GM04503 (cell line): ENCODE measurements around the gene TBCC.
"Not testable (repeated sequence)": the region's sequence is repeated elsewhere in the genome, so short reads cannot be mapped to it uniquely, and the experiment has no call there.

ENCODE experiments used
- DNase-seq: peaks from one replicate; pipeline ENCODE4 v3.0.0-alpha.2; 2012; ENCODE audit warnings: low read depth

TBCC gene, protein sequence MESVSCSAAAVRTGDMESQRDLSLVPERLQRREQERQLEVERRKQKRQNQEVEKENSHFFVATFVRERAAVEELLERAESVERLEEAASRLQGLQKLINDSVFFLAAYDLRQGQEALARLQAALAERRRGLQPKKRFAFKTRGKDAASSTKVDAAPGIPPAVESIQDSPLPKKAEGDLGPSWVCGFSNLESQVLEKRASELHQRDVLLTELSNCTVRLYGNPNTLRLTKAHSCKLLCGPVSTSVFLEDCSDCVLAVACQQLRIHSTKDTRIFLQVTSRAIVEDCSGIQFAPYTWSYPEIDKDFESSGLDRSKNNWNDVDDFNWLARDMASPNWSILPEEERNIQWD

DNA sequence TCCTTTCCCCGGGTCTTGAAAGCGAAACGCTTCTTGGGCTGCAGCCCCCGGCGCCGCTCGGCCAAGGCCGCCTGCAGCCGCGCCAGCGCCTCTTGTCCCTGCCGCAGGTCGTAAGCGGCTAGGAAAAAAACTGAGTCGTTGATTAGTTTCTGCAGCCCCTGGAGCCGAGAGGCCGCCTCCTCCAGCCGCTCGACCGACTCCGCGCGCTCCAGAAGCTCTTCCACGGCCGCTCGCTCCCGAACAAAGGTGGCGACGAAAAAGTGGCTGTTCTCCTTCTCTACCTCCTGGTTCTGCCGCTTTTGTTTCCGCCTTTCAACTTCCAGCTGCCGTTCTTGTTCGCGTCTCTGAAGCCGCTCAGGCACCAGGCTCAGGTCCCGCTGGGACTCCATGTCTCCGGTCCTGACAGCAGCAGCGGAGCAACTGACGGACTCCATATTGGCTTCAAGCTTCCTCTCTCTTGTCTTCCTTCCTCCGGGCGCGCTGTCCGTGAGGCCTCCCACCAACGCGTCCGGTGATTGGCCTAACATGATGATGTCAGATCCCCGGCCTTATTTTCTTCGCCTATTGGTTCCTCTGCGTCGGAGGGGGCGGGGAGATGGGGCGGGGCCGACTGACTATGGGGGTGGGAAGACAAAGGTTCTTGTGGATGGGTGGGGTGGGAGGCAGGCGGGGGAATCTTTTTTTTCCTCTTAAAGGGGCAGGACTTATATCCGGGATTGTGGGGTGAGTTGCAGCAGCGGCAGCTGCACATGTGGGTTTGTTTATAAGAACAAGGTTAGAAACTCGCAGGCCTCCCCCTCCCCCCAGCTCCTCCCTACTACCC, at the start of gene TBCC:
TBCC (minus strand) TSS at position 464 of the 823 bp plus-strand sequence; CDS start at position 434, 30 bp downstream.
- DNase-seq, result peak; percentile 91

DNA sequence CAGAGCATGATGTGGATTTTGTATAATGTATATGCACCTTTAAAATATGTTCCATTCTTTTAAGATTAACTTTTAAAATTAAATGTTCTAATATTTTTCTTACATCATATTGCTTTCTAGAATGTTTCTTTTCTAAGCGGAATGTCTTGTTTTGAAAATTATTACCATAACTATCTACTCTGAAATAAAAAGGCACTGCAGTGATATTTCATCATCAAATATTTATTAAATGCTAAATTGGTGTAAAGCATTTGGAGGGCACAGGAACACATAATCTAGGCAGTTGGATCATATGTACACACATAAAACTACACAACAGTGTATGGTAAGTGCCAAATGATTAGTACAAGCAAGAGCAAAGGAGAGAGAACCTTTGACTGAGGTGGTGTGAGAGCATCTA, 49.7 kb upstream of the TBCC start:
- DNase-seq, result no peak

DNA sequence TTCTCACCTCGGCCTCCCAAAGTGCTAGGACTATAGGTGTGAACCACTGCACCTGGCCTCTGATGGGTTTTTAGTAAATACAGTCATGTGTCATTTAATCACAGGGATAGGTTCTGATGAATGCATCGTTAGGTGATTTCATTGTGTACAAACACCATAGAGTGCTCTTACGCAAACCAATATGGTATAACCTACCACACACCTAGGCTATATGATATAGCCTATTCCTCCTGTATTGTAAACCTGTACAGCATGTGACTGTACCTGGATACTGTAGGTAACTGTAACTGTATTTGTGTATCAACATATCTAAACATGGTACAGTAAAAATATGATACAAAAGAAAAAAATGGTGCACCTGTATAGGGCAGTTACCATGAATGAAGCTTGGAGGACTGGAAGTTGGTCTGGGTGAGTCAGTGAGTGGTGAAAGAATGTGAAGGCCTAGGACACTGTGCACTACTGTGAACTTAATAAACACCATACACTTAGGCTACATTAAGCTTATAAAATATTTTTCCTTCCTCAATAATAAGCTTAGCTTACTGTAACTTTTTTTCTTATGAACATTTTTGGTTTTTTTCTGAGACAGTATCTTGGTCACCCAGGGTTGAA, 45.9 kb upstream of the TBCC start:
- DNase-seq, result no peak

DNA sequence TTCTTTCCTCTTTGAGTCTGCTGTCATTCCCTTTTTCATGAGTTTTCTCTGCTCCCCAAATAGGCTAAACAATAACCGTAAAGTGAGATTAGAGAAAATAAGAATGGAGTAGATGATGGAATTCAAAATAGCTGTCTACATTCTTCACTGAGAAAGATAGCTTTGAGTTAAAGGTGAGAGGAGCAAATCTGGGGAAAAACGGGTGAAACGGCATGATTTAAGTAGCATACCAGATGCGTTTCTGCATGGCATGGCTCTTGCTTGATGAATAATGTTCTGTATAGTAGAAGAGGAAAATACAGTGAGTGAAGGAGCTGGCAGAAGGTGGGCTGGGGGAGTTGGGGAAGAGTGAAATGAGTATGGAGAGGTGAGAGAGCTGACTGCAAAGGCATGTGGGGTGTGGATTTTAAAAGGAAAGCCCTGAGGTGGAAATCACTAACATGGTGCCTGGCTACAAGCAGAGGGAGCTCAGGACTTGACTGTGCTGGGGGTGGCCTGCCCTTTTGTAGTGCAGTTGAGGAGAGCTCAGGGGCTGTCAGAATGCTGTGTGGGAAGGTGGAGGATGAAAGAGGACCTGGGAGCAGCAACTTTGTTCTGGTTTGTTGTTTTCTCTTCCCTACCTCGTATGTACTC, 44.8 kb upstream of the TBCC start:
- no peak for DNase-seq

DNA sequence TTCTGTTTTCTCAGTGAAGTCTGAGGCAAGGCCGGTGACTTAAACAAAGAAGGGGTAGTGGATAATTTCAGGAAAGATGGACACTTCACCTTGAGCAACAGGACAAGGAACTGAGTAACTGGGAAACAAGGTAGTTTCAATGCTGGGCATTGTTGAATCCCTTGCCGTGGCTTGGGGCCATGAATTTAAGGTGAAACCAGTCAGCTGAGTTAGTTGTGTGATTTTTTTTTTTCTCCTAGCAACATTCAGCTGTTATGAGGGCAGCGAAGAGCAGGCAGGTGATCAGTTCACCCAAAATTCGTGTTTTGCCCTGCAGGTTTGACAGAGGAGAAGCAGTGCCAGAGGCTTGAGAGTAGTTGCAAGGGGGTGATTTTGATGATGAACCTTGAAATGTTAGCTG, 42.8 kb upstream of the TBCC start:
- no peak for DNase-seq

DNA sequence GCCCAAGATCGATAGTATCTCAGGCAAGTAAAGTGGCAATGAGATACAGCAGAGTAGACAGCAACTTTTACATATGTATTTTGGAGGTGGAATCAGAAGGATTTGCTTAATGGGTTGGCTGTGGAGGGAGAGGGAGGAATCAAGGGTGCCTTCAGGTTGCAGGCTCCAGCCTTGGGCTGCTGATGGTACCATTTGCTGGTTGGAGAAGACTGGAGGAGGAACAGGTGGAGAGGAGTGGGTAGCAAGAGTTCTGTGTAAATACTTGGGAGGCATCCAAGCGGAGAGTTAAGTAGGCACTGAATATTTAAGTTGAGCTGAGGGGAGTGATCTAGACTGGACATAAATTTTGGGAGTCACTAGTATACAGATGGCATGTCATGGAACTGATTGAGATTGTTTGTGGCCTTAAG, 41.2 kb upstream of the TBCC start:
- no peak for DNase-seq

DNA sequence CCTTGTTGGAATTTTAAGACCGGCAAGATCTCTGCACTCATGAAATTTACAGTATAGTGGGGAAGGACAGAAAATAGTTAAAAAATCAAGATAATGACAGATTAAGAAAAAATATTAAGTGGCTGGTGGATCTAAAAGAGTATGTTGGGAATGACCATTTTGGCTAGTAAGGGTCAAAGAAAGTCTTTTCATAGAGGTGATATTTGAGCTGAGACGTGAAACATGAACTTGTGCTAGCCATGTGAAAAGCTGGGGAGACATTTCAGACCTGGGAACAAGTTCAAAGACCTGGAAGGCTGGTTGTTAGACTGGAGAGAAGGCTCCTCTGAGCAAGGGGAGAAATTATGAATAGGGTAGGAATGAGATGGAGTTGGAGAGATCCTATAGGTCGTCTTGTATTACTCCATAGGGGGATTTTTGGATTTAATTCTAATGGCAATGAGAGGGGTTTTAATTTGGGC, 40.7 kb upstream of the TBCC start:
- no peak for DNase-seq

DNA sequence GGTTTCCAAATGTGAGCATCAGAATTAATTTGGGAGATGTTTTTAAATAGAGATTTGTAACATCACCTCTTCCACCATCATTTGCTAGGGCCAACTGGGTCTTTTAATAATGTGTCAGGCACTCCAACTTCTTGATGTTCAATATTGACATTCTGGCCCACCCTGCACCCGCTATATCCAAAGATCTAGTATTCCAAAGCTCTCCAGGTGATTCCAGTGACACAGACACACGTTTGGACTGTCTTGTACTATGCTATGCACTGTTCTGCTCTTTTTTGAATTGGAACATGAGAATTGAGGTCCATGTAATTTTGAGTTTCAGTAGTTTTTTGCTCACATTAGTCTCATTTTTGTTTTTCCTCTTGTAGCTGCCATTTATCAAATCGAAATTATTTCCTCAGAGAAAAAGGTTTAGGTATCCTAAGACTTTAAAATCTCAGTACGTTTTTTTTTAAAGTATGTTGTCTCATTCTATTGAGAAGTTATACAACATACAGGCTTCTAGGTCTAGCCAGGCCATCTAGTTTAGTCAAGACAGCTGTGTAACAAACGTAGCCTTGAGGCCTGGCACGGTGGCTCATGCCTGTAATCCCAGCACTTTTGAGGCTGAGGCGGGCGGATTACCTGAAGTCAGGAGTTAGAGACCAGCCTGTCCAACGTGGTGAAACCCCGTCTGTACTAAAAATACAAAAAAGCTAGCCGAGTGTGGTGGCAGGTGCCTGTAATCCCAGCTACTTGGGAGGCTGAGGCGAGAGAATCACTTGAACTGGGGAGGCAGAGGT, 39.0 kb upstream of the TBCC start:
- DNase-seq, result no peak

DNA sequence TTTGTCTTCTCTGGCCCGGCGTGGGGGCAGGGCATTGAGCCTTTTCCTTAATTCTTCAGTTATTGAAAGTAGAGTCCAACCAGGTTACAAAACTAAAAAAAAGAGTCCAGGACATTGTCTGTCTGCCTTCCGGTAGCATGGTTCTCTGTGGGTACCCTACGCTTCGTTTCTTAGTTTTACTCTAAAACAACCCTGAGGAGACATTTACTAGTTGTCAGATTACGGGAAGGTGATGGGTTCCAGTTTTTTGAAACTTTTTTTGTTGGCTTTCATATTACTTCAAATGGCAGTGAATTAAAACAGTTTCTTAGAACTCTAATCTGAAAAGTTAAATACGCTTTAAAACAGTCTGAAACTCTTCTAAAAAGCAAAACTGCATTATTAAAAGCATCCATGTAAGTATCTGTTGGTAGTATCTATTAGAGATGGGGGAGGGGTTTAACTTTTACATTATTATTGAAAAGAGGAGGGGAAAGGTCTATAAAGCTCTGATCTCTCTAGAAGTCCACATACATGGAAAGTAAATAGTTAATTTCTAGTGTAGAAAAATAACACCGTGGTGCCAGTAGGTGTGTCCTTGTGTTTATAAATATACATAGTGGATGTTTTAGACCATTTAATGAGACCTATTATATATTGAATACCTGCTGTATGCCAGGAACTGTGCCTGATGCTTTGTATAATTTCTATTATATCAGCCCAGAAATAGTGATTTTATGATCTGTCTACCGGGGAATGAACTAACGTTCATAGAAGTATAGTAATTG, 38.2 kb upstream of the TBCC start:
- DNase-seq, result no peak

DNA sequence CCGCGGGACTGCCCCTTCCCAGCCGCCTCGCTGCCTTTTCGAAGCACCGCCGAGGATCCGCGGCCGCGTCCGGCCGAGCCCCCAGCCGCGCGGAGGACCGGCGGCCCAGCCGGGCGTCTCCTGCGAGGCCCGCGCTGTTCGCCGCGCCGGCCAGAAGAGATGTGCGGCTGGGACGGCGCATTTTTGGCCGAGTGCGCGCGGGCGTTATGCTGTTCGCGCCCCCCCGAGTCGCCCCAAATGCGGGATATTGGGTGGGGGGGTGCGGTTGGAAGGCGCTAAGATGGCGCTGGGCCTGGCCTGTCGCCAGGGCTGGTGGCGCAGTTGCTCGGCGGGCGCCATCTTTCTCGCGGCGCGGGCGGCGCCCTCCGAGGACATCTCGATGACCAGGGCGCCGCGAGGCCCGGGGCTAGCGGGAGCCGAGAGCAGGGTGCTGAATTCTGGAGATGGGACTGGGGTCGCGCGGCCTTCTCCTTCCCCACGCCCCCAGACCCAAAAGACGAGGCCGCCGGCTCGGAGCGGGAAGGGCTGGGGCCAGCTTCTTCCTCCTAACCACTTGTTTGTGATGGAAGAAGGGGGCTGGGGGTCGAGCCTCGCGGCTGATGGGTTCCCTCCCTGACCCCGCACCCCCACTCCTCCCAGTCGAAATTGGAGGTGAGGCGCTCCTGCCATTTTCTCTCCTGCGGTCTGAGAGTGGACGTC, 37.4 kb upstream of the TBCC start:
- DNase-seq, result no peak

DNA sequence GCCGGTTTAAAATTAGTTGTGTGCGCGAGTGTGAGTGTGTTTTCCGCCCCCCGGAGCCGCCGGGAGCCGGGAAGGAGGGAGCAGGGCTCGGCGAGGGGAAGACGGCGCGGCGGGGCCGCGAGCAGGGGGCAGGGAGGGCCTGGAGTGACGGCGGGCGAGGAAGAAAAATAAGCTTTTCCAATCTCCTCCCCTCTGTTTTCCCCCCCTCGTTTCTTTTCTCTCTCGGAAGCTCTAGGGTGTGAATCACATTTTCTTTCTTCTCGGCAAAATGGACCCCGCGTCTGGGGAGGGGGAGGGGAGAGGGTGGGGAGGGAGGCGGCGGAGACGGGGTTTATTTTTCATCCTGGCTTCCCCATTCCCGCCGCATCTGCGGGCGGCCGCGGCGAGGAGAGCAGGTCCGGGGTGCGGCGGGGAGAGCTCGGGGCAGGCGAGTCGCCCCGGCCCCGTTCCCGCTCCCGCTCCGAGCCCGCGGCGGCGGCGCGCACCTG, 36.8 kb upstream of the TBCC start:
- DNase-seq, result peak; percentile 54

DNA sequence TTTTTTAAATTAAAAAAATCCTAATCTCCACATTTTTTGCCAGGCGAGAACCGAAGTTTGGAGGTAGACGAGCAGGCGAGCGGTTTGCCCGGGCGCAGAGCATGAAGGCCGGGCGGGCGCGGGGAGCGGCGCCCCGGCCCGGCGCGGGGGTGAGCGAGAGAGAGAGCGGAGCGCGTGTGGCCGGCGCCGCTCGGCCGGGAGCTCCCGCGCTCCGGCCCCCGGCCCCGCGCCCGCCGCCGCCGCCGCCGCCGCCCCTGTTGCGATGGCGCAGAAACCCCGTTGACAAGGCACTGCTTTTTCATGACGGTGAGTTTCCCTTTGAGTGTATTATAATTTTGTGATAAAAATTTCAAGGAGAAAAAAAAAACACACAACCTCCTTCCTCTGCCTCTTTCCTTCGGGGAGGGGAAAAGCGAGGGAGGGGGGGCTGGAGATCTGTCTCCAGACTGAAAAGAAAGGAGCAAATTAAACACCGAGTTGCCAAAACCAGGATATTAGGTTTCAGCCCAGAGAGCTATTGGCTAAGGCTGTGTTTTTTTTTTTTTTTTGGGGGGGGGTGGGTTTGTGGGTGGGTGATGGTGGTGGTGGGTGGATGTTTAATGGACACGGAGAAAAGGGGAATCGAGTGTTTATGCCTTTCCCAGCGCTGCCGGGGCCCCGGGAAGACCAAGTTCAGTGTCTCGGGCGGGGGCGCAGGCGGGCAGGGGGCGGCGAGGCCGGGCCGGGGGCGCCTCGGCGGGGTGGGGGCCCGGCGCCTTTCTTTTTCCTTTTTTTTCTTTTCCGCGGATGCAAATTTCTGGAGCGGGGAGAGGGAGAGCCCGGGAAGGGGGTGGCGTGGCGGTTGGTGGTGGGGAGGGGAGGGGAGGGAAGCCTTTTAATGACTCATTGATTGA, 36.1 kb upstream of the TBCC start, which contains the start of gene BICRAL:
BICRAL (plus strand) TSS at position 257 of the 893 bp plus-strand sequence. CDS start 39,971 bp downstream, outside the sequence.
- no peak for DNase-seq

DNA sequence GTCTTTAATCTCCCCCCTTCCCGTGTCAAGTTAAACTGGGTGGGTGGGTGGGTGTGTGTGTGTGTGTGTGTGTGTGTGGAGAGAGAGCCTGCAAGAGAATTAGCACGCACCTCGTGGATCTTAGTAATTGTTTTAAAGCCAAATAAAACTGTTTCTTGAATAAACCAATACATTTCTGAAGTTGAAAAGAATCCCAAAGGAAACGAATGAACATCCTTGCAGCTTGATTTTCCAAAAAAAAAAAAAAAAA, 35.6 kb upstream of the TBCC start:
- no peak for DNase-seq

DNA sequence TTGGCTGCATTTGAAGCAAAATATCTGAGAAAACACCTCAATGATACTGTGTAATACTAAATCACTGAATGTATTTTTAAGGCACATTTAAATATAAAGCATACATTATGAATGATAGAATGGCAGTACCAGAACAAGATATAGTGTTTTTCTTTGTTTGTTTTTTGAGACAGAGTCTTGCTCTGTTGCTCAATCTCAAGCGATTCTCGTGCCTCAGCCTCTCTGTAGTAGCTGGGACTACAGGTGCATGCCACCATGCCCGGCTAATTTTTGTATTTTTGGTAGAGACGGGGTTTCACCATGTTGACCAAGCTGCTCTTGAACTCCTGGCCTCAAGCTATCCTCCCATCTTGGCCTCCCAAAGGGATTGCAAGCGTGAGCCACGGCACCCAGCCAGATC, 33.6 kb upstream of the TBCC start:
- no peak for DNase-seq

DNA sequence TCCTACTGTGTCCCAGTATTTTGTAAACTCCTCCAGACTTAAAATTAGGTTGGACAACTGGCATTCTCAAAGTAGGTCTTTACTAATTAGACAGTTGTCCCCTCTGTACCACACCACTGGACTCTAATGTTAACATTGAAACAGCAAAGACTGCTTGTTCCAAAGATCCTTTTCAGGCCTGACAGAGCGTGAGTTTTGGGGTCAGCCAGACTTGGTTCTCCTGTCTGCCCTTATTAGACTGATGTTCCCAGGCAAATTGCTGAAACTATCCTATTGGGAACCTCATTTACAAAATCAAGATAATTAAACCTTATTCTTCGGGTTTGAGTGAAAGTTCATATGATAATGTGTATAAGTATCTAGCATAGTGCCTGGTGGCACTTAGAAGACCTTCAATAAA, 32.2 kb upstream of the TBCC start:
- DNase-seq, result no peak

DNA sequence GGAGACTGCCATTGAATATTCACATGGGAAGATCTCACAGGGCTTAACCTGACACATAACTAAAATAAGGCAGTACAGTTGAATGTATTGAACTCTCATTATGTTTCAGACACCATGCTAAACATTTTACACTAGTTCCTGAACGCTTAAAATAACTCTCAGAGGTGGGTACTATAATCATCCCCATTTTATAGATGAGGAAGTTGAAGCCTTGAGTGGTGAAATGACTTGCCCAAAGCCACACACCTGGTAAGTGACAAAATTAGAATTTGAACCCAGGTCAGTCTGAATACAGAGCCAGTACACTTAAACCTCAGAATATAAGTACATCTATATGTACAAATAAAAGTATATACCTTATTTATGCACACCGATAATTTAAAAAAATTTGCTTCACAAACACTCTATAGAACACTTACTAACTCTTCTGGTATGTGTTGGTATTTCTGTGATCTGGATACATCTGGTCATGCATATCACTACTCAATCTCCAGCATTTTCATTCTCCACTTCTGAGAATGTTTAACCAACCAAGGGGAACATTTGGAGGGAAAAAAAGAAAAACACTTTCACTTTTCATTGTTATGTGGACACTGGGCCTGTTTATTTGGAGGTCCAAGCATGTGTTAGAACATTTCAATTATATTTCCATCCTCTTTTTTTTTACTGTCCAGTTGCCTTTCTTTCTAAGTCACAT, 31.4 kb upstream of the TBCC start:
- no peak for DNase-seq

DNA sequence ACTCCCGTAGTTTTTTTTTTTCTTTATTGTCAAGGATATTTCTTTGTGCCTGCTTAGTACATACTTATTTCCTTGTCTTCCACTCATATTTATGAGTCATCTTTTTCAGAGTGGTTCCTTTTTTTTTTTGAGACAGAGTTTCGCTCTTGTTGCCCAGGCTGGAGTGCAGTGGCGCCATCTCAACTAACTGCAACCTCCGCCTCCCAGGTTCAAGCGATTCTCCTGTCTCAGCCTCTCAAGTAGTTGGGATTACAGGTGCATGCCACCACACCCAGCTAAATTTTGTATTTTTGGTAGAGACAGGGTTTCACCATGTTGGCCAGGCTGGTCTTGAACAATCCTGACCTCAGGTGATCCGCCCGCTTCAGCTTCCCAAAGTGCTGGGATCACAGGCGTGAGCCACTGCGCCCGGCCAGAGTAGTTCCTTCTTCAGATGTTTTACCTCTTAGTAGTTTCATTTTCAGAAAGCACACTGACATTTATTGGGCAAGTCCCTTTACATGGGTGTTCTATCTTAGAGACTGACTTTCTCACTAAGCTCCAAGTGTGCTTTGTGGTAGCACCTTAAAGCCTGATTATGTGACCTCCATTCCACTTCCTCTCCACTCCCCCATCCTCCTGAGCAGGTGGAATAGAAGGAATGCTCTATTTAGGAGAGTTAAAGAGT, 29.1 kb upstream of the TBCC start:
- not testable (repeated sequence) for DNase-seq

DNA sequence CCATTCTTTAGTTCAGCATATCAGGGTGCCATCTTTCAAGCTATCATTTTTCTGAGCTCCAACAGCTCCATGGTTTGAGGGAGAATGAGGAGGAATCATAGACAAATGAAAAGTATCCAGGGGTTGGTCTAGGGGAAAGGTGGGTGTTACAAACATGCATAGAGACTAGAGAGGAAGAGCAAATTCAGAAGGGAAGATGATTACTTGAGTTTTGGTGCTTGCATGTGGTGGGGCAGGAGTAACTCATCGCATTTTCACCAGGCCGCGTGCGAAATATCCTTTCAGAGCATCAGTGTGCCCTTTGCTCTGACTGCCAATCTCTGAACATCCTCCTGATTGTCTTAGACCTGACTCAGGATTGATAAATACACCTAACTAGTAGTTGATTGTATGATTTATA, 28.3 kb upstream of the TBCC start:
- no peak for DNase-seq
